IPS-NIHi7 (cell line): ENCODE measurements around the gene VMO1.

Source experiments
- DNase-seq: peaks from one replicate; pipeline ENCODE4 v3.0.0; 2012; ENCODE audit warnings: mixed read lengths; ENCODE audit errors: extremely low spot score

VMO1 gene

GRCh38 chr17:4800462-4801196 lies 14.5 kb upstream of the VMO1 start:
- DNase-seq = no peak

- peak; percentile 72 for DNase-seq
These were observed 10.4 kb upstream of the VMO1 start for GRCh38 chr17:4796552-4796920.

- DNase-seq = no peak
These were observed 9.0 kb upstream of the VMO1 start for GRCh38 chr17:4795168-4795567.

- DNase-seq = no peak
These were observed 4.5 kb upstream of the VMO1 start for GRCh38 chr17:4790705-4791088.

GRCh38 chr17:4789951-4790704 lies 4.0 kb upstream of the VMO1 start:
- peak; percentile 88 for DNase-seq

GRCh38 chr17:4789701-4789950 lies 3.5 kb upstream of the VMO1 start:
- DNase-seq = peak; percentile 45

- peak; percentile 54 for DNase-seq
These were observed 2.9 kb upstream of the VMO1 start, which contains the start of gene GLTPD2 for GRCh38 chr17:4788807-4789700. Gene GLTPD2 (plus strand): TSS chr17:4788964. CDS start chr17:4789012, 48 bp downstream.

GRCh38 chr17:4788159-4788806 lies 2.1 kb upstream of the VMO1 start:
- no peak for DNase-seq

- DNase-seq = no peak
These were observed 352 bp upstream of the VMO1 start for GRCh38 chr17:4786516-4786915.

GRCh38 chr17:4785311-4786105 lies 656 bp downstream of the VMO1 start:
- DNase-seq = no peak

- no peak for DNase-seq
These were observed 3.5 kb downstream of the VMO1 start for GRCh38 chr17:4782652-4783051.

GRCh38 chr17:4780325-4780955 lies 5.7 kb downstream of the VMO1 start:
- DNase-seq = no peak

- DNase-seq = no peak
These were observed 8.0 kb downstream of the VMO1 start for GRCh38 chr17:4777969-4778760.

- no peak for DNase-seq
These were observed 13.9 kb downstream of the VMO1 start for GRCh38 chr17:4772235-4772613.

- DNase-seq = no peak
These were observed 14.5 kb downstream of the VMO1 start, which contains the start of gene TM4SF5 for GRCh38 chr17:4771519-4772234. Gene TM4SF5 (plus strand): TSS chr17:4771886. CDS start chr17:4771923, 37 bp downstream.

GRCh38 chr17:4769628-4770027 lies 16.5 kb downstream of the VMO1 start:
- no peak for DNase-seq

- DNase-seq = no peak
These were observed 17.9 kb downstream of the VMO1 start for GRCh38 chr17:4768298-4768697.

GRCh38 chr17:4766723-4767122 lies 19.4 kb downstream of the VMO1 start:
- no peak for DNase-seq

GRCh38 chr17:4766201-4766600 lies 20.0 kb downstream of the VMO1 start:
- DNase-seq = no peak
